Uterus (tissue), 2 donors: ENCODE results near the gene CEP63.

Experiments
- POLR2A ChIP-seq, 2 donors: fragments of 450-650 bp; IDR thresholded peaks; one replicate each; pipeline ENCODE4 v1.6.1; 2016; ENCODE audit warnings: antibody characterized with exemption in 2 of 2, mild to moderate bottlenecking in 1 of 2, moderate library complexity in 1 of 2
- TF ChIP-seq, protein P1 (sequence below), 4 experiments: fragments of 200-600 bp in 2 of 4; fragments of 450-650 bp in 2 of 4; sonication (generic) in 2 of 4; IDR thresholded peaks; one replicate each; pipeline ENCODE4 v1.5.1; 2016 to 2019; ENCODE audit warnings: antibody characterized with exemption in 4 of 4, mild to moderate bottlenecking in 2 of 4, moderate library complexity in 1 of 4

DNA sequence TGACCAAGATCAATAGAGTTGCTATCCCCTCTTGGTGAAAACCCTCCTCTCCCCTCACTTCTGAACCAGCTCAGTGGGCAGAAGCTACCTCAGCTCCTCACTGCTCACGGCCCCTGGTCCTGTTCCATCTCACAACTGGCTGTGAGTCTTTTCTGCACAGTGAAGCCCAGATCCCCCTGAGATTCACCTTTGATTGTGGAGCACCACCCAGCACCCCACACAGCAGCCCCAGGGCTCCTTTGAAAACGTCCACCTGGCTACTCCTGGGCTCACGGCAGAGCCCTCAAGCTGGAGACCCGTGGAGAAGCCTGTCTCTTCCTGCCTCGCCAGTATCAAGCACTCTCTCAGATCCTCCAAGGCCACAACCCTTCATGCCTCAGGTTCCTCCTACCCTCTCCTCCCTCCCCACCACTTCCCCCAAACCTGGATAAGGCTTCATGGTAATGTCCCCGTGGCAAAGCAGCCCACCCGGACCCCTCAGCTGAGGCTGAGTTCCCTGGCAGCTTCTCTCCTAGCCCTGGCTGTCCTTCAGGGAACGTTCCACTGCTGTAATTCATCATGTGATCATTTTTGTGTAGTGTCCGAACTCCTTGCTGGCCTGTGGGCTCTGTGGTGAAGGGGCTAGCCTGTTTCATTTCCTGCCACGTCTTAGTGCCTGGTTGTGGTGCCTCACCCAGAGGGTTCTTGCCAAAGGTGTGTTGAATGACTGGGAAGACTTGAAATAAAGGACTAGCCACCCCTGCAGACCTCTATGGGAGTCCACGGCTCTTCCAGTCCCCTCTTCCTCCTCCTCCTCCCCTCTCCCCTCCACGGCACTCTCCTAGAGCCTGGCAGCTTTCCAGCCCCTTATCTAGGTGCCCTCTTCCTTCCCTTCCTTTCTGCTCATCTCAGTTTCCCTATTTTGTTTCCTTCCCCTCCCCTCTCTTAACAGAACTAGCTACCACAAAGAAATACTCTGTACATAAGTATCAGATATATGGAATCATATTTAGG lies 120.5 kb downstream of the CEP63 start:
- TF ChIP-seq, protein P1, sequence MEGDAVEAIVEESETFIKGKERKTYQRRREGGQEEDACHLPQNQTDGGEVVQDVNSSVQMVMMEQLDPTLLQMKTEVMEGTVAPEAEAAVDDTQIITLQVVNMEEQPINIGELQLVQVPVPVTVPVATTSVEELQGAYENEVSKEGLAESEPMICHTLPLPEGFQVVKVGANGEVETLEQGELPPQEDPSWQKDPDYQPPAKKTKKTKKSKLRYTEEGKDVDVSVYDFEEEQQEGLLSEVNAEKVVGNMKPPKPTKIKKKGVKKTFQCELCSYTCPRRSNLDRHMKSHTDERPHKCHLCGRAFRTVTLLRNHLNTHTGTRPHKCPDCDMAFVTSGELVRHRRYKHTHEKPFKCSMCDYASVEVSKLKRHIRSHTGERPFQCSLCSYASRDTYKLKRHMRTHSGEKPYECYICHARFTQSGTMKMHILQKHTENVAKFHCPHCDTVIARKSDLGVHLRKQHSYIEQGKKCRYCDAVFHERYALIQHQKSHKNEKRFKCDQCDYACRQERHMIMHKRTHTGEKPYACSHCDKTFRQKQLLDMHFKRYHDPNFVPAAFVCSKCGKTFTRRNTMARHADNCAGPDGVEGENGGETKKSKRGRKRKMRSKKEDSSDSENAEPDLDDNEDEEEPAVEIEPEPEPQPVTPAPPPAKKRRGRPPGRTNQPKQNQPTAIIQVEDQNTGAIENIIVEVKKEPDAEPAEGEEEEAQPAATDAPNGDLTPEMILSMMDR (IDR thresholded peaks at IDR 0.05), result no peak
- TF ChIP-seq POLR2A (IDR thresholded peaks at IDR 0.05), result no peak
